GM12878 (cell line): ENCODE measurements around the gene PHPT1. TPM values are rescaled to one million over a fixed set of nuclear protein-coding genes. Genes with fewer than 3 reads are reported as not detected.

Experiments used
- ATF7 ChIP-seq: fragments of 450-650 bp; IDR thresholded peaks from 2 replicates; pipeline ENCODE4 v1.6.1; 2016; ENCODE audit warnings: low read depth, mild to moderate bottlenecking
- BACH1 ChIP-seq: fragments of 450-650 bp; IDR thresholded peaks from 2 replicates; pipeline ENCODE4 v1.6.1; 2017; ENCODE audit warnings: mild to moderate bottlenecking, borderline replicate concordance
- CEBPB ChIP-seq, 2 experiments: fragments of 150-350 bp in 1 of 2; IDR thresholded peaks; 2 replicates each; pipeline ENCODE4 v1.6.1; 2012 to 2014; ENCODE audit warnings: low read depth in 2 of 2, low read length in 2 of 2, borderline replicate concordance in 1 of 2, inconsistent platforms in 1 of 2
- FOS ChIP-seq: IDR thresholded peaks from 3 replicates; pipeline ENCODE4 v1.6.1; 2011; ENCODE audit warnings: borderline replicate concordance; ENCODE audit not compliant: insufficient read length; ENCODE audit errors: extremely low read depth
- HCFC1 ChIP-seq: fragments of 150-350 bp; IDR thresholded peaks from 2 replicates; pipeline ENCODE4 v1.6.1; 2014; ENCODE audit warnings: low read length
- HDAC6 ChIP-seq: fragments of 200-600 bp; sonication (generic); IDR thresholded peaks from one replicate; pipeline ENCODE4 v1.8.0; 2017; ENCODE audit warnings: antibody characterized with exemption; ENCODE audit not compliant: unreplicated experiment
- HSF1 ChIP-seq: fragments of 150-350 bp; IDR thresholded peaks from 2 replicates; pipeline ENCODE4 v1.6.1; 2014; ENCODE audit warnings: mild to moderate bottlenecking, low read depth, low read length
- MLLT1 ChIP-seq: fragments of 450-650 bp; IDR thresholded peaks from 2 replicates; pipeline ENCODE4 v1.6.1; 2016; ENCODE audit warnings: mild to moderate bottlenecking
- NBN ChIP-seq: fragments of 450-650 bp; IDR thresholded peaks from 2 replicates; pipeline ENCODE4 v1.6.1; 2016
- NRF1 ChIP-seq: conservative IDR thresholded peaks from 2 replicates; pipeline ENCODE4 v1.6.1; 2011; ENCODE audit warnings: mild to moderate bottlenecking, low read depth, low read length, improper control_type of control experiment
- POLR2A ChIP-seq: IDR thresholded peaks from 2 replicates; pipeline ENCODE4 v1.6.1; 2011; ENCODE audit warnings: low read depth, mild to moderate bottlenecking, low read length
- POLR2AphosphoS2 ChIP-seq: IDR thresholded peaks from 2 replicates; pipeline ENCODE4 v1.6.1; 2011; ENCODE audit warnings: low read depth, mild to moderate bottlenecking, low read length, improper control_type of control experiment, moderate library complexity
- POU2F2 ChIP-seq: IDR thresholded peaks from 3 replicates; pipeline ENCODE4 v1.6.1; 2011; ENCODE audit warnings: low read depth, mild to moderate bottlenecking, low read length, borderline replicate concordance
- RBBP5 ChIP-seq: fragments of 200-600 bp; sonication (generic); conservative IDR thresholded peaks from 2 replicates; pipeline ENCODE4 v1.6.1; 2016
- RELA ChIP-seq: fragments of 450-650 bp; IDR thresholded peaks from 2 replicates; pipeline ENCODE4 v1.8.0; 2014; ENCODE audit warnings: borderline replicate concordance; ENCODE audit not compliant: partially characterized antibody
- RELB ChIP-seq: fragments of 450-650 bp; IDR thresholded peaks from 2 replicates; pipeline ENCODE4 v1.6.1; 2017; ENCODE audit warnings: low read depth, mild to moderate bottlenecking, moderate library complexity
- RUNX3 ChIP-seq: IDR thresholded peaks from 2 replicates; pipeline ENCODE4 v1.6.1; 2012; ENCODE audit warnings: low read length, inconsistent platforms
- SMAD5 ChIP-seq: IDR thresholded peaks from 2 replicates; pipeline ENCODE4 v1.6.1; 2016; ENCODE audit warnings: antibody characterized with exemption, low read depth
- SRF ChIP-seq, 2 experiments: IDR thresholded peaks; 2 replicates each; pipeline ENCODE4 v1.6.1; 2011; ENCODE audit warnings: low read depth in 2 of 2, low read length in 2 of 2, mild to moderate bottlenecking in 1 of 2, moderate library complexity in 1 of 2
- polyA plus RNA-seq, 11 experiments: library from polyadenylated mRNA; depleted of rRNA in 4 of 11; unstranded in 6 of 11; stranded (reverse) in 5 of 11; fragments of >200 nt; fragmentation: Nextera tagmentation in 4 of 11; fragmentation: Illumina TruSeq in 1 of 11; extraction: Ambion mirVana in 4 of 11; extraction: Trizol in 1 of 11; gene quantifications; 1 replicate in 1 of 11; 2 replicates in 10 of 11; pipeline versions ENCODE4 v1.2.1 to v1.2.3, GENCODE V29; 2011 to 2016; ENCODE audit warnings: inconsistent platforms in 2 of 11, missing spikeins in 2 of 11, low read depth in 1 of 11
- total RNA-seq, 4 experiments: library from RNA; depleted of rRNA in 3 of 4; stranded (reverse); fragments of >200 nt in 3 of 4; fragmentation: Illumina TruSeq in 1 of 4; extraction: Trizol in 1 of 4; gene quantifications; 2 replicates each; pipeline versions ENCODE4 v1.2.1 to v1.2.3, GENCODE V29; 2013 to 2021
- TF ChIP-seq, protein P1 (sequence below): IDR thresholded peaks from 2 replicates; pipeline ENCODE4 v1.6.1; 2012; ENCODE audit warnings: mild to moderate bottlenecking, low read depth, low read length
- TF ChIP-seq, protein P2 (sequence below): IDR thresholded peaks from 2 replicates; pipeline ENCODE4 v1.6.1; 2012; ENCODE audit warnings: low read depth, low read length, improper control_type of control experiment

PHPT1 gene
- total and polyA plus RNA-seq, 10 of the 15 experiments (the other 5 are each of a cell fraction or from before 2014, with no cell fraction given) = 56.2 to 323 (median 140) TPM

DNA sequence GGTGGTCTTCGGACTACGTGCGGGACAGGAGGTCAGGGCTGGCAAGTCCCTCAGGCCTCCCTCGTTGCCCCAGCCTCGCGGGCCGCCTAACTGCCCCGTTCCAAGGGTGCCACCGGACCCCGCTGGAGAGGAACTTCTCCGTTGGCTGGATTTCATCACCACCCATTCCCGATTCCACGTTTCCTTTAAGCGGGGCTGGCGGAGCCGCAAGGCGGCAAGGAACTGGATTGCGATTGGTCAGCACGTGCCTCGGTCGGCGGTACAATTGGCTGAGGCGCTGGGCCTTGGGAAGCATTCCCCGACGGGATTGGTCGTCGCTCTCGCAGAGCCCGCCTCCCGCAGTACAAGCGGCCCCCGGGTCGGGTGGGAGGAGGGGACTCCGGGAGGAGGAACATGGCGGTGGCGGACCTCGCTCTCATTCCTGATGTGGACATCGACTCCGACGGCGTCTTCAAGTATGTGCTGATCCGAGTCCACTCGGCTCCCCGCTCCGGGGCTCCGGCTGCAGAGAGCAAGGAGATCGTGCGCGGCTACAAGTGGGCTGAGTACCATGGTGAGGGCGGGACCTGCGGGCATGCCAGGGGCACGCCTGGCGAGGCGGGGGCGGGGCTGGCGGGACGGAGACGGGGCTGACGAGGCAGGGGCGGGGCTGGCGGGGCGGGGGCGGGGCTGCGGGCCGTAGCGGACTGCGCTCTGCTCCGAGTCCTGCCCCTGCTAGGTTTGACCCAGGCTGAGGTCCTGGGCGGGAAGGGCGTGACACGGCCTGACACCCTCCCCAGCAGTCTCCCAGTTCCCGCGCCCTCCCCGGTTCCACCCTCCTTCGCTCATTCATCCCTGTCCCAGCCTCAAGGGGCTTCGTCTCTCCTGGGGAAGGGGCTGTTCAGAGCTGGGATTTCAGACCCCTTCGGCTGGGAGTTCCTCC, at the start of gene PHPT1 (continued):
- TF ChIP-seq RBBP5 = no peak
- peak; percentile 39; the same call in 1 of the 3 replicates for TF ChIP-seq POU2F2
- TF ChIP-seq RUNX3 = peak; percentile 27; the same call in 1 of the 2 replicates
- peak; percentile 77 for TF ChIP-seq SMAD5
- TF ChIP-seq NBN = 0 out of 2 replicates have a peak, but pooled peaks have one; percentile 44
- TF ChIP-seq, protein P1, sequence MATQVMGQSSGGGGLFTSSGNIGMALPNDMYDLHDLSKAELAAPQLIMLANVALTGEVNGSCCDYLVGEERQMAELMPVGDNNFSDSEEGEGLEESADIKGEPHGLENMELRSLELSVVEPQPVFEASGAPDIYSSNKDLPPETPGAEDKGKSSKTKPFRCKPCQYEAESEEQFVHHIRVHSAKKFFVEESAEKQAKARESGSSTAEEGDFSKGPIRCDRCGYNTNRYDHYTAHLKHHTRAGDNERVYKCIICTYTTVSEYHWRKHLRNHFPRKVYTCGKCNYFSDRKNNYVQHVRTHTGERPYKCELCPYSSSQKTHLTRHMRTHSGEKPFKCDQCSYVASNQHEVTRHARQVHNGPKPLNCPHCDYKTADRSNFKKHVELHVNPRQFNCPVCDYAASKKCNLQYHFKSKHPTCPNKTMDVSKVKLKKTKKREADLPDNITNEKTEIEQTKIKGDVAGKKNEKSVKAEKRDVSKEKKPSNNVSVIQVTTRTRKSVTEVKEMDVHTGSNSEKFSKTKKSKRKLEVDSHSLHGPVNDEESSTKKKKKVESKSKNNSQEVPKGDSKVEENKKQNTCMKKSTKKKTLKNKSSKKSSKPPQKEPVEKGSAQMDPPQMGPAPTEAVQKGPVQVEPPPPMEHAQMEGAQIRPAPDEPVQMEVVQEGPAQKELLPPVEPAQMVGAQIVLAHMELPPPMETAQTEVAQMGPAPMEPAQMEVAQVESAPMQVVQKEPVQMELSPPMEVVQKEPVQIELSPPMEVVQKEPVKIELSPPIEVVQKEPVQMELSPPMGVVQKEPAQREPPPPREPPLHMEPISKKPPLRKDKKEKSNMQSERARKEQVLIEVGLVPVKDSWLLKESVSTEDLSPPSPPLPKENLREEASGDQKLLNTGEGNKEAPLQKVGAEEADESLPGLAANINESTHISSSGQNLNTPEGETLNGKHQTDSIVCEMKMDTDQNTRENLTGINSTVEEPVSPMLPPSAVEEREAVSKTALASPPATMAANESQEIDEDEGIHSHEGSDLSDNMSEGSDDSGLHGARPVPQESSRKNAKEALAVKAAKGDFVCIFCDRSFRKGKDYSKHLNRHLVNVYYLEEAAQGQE = no peak
- TF ChIP-seq, protein P2, sequence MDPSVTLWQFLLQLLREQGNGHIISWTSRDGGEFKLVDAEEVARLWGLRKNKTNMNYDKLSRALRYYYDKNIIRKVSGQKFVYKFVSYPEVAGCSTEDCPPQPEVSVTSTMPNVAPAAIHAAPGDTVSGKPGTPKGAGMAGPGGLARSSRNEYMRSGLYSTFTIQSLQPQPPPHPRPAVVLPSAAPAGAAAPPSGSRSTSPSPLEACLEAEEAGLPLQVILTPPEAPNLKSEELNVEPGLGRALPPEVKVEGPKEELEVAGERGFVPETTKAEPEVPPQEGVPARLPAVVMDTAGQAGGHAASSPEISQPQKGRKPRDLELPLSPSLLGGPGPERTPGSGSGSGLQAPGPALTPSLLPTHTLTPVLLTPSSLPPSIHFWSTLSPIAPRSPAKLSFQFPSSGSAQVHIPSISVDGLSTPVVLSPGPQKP = no peak
- no peak for TF ChIP-seq CEBPB (IDR thresholded peaks at IDR 0.05; ENCODE audit: borderline replicate concordance in 1 of 2, low read depth in 2 of 2, low read length in 2 of 2)
- TF ChIP-seq RELB = peak; percentile 98
- TF ChIP-seq SRF (IDR thresholded peaks at IDR 0.05; ENCODE audit: low read depth in 2 of 2, low read length in 2 of 2) = no peak
- no peak for TF ChIP-seq HDAC6
- TF ChIP-seq POLR2AphosphoS2 = peak; percentile 94
- no peak for TF ChIP-seq HSF1
- TF ChIP-seq POLR2A = peak; percentile 92
- TF ChIP-seq NRF1 = no peak
- no peak; the same call in 1 of the 2 replicates for TF ChIP-seq HCFC1
- TF ChIP-seq BACH1 = peak; percentile 82; the same call in 1 of the 2 replicates
- peak; percentile 92 for TF ChIP-seq FOS
- no peak for TF ChIP-seq RELA
- TF ChIP-seq MLLT1 = peak; percentile 32; the same call in 1 of the 2 replicates
- 0 out of 2 replicates have a peak, but pooled peaks have one; percentile 34 for TF ChIP-seq ATF7
